Astrocyte of the hippocampus (primary cell): ENCODE data around the gene SYNGR3.
"Not testable (repeated sequence)": the region's sequence is repeated elsewhere in the genome, so short reads cannot be mapped to it uniquely, and the experiment has no call there.

Source experiments
- DNase-seq: peaks from one replicate; pipeline ENCODE4 v3.0.0; 2011; ENCODE audit warnings: low read depth, low spot score

Gene SYNGR3

DNA sequence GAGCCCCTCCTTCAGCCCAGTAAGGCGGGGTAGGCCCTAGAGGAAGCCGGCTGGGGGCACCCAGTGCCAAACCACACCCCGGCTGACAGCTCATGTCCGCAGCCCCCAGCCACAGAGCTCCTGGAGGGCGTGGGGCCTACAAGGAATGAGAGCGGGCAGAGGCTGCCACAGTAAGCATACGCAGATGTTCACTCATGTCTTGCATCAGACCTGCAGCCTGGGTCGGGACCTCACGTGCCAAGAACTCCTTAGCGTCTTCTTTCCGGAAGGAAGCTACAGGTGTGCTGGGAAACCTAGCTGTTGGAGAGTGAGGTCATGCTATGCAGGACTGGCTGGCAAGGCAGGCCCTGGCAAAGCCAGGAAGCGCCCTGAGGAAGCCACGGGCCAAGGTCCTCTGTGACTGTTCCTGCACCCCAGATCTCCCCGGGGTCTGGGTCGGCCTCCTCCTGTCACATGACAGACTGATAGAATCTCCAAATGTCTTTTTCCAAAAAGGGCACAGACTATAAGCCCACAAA, 18.3 kb downstream of the SYNGR3 start:
- no peak for DNase-seq

DNA sequence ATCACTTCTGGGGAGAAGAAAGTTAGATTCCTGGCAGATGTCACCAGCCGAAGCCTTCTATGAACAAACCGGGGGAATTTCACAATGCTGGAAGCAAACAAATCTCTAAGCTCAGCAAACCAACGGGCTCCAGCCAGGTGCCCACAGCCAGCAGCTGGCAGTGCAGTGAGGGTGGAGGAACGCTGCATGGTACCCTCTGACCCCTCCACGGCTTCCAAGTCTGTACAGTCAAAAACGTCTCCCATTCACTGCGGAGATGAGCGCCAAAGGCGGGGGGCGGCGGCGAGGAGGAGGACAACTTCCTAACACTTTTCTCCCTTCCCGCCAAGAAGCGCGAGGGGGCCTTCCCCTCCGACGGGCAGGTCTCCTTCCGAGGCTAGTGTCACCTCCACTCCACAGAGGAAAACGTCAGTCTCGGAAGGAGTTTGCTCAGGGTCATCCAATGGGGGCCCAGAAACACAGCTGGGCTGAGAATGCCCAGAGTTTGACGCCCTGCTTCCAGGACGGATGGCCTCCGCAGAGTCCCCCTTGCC, 18.9 kb downstream of the SYNGR3 start:
- DNase-seq = no peak

GRCh38 chr16:2009164-2009711, 19.5 kb downstream of the SYNGR3 start:
- no peak for DNase-seq

DNA sequence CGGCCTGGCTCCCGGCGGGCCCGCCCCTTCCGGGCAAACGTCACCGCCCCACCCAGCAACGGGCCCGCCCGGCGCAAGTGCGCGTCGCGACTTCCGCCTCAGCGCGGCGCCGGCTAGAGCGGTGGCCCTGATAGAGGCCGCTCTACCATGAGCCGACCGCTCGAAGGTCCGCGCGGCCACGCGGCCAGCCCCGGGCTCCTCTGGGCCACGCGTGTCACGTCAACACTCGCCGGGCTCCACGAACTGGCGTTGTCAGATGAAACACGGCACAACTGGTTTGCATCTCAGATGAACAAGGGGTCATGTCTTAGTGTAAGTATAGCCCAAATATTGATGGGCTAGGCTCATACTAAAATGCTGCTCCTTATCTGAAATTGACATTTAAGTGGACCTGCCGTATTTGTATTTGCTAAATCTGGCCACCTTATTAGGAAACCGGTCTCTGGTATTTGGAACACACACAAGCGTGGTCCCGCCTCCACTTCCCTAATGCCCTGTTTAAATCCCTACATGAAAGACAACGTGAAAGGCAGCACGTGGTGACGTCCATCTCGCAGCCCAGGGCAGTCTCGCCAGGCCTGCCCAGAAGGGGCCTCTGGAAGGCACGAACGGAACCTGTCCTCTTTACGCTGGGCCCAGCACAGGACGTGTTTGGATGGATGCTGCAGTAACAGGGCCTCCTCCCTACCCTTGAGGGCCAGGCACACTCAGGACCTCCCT, 20.2 kb downstream of the SYNGR3 start, which contains the start of gene ZNF598:
ZNF598 (minus strand) TSS at position 31 of the 720 bp plus-strand sequence.
- DNase-seq = peak; percentile 96

DNA sequence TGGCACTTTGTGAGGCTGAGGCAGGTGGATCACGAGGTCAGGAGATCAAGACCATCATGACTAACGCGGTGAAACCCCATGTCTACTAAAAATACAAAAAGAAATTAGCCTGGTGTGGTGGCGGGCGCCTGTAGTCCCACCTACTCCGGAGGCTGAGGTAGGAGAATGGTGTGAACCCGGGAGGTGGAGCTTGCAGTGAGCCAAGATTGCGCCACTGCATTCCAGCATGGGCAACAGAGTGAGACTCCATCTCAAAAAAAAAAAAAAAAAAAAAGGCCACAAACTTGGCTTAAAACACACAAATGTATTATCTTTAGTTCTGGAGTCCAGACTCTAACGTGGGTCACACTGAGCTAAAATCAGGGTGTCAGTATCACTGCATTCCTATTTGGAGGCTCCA, 22.0 kb downstream of the SYNGR3 start:
- not testable (repeated sequence) for DNase-seq

DNA sequence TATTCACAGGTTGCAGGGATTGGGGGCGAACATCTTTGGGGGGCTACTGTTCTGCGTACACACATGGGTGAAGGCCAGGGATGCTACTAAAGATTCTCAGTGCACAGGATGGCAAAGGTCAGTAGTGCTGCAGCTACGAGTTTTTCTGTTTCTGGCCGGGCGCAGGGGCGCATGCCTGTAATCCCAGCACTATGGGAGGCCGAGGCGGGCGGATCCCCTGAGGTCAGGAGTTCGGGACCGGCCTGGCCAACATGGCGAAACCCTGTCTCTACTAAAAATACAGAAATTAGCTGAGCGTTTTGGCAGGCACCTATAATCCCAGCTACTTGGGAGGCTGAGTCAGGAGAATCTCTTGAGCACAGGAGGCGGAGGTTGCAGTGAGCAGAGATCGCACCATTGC, 23.8 kb downstream of the SYNGR3 start:
- DNase-seq = no peak

DNA sequence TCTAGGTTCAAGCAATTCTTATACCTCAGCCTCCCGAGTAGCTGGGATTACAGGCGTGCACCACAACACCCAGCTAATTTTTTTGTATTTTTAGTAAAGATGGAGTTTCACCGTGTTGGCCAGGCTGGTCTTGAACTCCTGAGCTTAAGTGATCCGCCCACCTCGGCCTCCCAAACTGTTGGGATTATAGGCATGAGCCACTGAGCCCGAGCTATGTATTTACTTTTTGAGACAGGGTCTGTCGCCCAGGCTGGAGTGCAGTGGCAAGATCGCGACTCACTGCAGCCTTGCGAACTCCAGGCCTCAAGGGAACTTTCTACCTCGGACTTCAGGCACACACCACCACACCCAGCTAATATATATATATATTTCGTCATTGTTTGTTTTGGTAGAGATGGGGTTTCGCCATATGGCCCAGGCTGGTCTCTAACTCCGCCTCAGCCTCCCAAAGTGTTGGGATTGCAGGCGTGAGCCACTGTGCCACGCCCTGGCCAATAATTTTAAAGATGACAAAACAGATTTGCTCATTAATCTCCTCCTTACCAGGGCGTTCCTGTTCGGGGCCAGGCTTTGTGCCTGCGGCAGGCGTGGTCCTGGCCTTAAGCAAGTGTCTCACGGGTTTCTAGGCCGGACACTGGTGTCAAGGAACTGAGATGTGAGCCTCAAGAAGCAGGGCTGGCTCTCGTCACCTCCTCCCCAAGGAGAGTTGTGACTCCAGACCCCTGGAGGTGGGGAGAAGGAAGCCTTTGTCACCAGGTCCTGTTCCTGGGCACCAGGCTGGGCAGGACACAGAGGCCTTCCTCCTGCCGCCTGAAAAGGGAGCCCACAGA, 25.6 kb downstream of the SYNGR3 start:
- DNase-seq = no peak

DNA sequence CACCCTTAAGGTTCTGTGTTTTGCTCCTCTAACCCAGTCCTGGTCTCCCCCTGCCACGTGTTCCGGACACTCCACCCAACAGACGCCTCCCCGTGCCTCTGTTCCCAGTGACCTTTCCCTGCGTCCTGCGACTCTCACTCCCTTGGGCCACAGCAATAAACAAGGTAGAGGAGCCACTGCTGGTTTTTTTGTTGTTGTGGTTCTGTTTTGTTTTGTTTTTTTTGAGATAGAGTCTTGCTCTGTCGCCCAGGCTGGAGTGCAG, 26.1 kb downstream of the SYNGR3 start:
- no peak for DNase-seq

- DNase-seq = no peak
Measured at GRCh38 chr16:2016407-2016922, 26.7 kb downstream of the SYNGR3 start.

DNA sequence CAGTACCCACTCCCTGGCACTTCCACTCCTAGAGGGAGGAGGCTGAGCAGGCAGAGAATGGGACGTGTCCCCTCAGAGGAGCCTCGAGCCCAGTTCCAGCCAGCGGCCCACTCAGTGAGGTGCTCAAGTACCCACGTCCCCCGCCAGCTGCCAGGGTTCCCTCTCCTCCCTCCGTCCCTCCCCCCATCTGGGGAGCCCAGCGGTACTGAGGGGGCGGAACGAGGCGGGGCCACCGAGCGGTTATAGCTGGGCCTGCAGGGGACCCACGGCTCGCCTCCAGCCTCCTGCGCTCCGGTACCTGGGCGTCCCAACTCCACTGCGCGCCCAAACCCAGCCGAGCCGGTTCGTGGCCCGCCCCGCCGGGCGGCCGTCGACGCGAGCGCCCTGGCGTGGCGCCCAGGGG, 29.7 kb downstream of the SYNGR3 start, which contains the start of gene NPW:
NPW (plus strand) TSS at position 268 of the 403 bp plus-strand sequence.
- DNase-seq = no peak

- peak; percentile 53 for DNase-seq
Measured at GRCh38 chr16:2019921-2020831, 30.4 kb downstream of the SYNGR3 start.

GRCh38 chr16:2022723-2023091, 32.9 kb downstream of the SYNGR3 start:
- DNase-seq = no peak

DNA sequence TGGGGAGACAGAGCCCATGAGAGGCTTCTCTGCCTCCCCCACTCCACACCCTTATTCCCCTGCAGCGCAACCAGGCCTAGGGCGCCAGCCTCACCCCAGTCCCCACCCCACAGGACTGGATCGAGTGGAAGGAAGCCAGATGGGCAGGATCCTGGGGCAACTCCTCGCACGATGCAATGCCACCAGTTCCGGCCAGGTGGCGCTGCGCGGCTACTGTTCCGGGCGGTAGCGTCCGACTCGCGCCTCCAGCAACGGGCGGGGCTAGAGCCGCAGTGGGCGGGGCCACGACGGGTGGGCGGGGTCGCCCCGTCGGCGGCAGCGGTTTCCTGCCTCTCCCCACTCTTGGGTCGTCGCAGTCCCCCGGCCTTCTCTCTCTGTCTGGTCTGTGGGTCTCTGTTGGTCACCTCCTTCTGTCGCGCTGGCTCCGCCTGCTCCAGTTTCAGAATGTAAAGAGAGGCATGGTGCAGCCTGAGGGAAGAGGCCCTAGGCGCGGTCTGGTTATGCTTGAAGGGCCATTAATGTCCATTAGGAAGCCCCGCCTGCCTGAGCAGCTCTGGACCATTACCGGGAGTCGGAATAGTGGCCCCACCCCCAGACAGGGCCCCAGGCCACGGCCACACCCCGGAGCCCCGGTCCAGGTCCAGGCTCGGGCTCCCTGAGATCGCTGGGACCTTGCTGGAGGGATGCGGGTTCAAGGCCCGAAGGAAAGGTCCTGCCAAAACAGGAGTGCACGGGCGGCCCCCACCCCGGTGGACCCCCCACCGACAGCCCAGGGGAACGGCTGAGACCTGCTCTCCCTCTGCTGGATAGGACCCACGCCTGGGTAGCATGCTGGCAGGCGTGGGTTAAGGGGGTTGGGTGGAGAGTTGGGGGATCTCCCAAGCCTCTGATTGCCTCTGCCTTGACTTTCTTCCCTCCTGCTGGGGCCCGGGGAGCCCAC, 33.6 kb downstream of the SYNGR3 start:
- peak; percentile 96 for DNase-seq

- DNase-seq = no peak
Measured at GRCh38 chr16:2024032-2024420, 34.3 kb downstream of the SYNGR3 start.

GRCh38 chr16:2025251-2025650, 35.5 kb downstream of the SYNGR3 start:
- DNase-seq = no peak

DNA sequence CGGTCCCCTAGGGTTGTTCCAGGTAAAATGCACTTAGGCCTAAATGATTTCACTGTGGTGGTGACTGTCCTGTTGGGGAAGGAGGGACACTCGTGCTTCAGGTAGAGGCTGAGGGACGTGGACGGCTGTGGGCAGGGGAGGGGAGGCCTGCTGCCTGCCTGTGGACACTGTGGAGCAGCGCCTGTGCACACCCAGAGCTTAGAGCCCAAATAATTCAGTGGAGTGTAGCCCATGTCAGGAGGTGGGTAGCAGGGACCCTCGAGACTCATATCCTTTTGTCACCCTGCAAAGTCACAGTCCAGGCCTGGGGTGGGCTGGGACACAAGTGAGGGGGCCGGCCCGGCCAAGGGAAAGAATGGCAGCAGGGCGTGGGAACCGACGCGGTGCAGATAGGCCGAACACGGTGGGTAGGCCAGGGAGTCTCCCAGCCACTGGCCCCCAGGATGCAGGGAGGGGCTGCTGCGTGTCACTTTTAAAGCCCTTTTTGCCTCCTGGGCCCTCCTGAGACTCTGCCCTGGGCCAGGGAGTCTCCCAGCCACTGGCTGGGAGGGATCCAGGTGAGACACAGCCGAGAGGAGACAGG, 36.2 kb downstream of the SYNGR3 start:
- DNase-seq = no peak

- peak; percentile 69 for DNase-seq
Measured at GRCh38 chr16:2026461-2027023, 36.8 kb downstream of the SYNGR3 start, which contains the start of gene NHERF2. TSS of gene NHERF2 (plus strand) at chr16:2026902. CDS start at chr16:2027006, 104 bp downstream.

- peak; percentile 51 for DNase-seq
Measured at GRCh38 chr16:2027024-2028010, 37.5 kb downstream of the SYNGR3 start.
